Activated T-cell treated with anti-CD3 and anti-CD28 coated beads, Interleukin-2, amount 50 U/mL, for 24 hours (primary cell): Measurements from ENCODE around the gene INPP5A.
A peak's percentile ranks its signal among the peaks of the same experiment; 100 is the strongest.

Experiments used
- DNase-seq: peaks from one replicate; pipeline ENCODE4 v3.0.0-alpha.2; 2020
- H3K27ac Mint-ChIP-seq: 2 replicates; pipeline ENCODE4 v1.8.0; 2020; ENCODE audit warnings: mild to moderate bottlenecking, mixed read lengths
- H3K27me3 Mint-ChIP-seq: 2 replicates; pipeline ENCODE4 v1.8.0; 2020; ENCODE audit warnings: mixed read lengths
- H3K36me3 Mint-ChIP-seq: 2 replicates; pipeline ENCODE4 v1.8.0; 2020; ENCODE audit warnings: low read depth, mixed read lengths
- H3K4me1 Mint-ChIP-seq: 2 replicates; pipeline ENCODE4 v1.8.0; 2020; ENCODE audit warnings: low read depth, mixed read lengths
- H3K4me3 Mint-ChIP-seq: 2 replicates; pipeline ENCODE4 v1.8.0; 2020; ENCODE audit warnings: mild to moderate bottlenecking, moderate library complexity, mixed read lengths
- H3K9me3 Mint-ChIP-seq: 2 replicates; pipeline ENCODE4 v1.8.0; 2020; ENCODE audit warnings: mixed read lengths

The INPP5A gene

DNA sequence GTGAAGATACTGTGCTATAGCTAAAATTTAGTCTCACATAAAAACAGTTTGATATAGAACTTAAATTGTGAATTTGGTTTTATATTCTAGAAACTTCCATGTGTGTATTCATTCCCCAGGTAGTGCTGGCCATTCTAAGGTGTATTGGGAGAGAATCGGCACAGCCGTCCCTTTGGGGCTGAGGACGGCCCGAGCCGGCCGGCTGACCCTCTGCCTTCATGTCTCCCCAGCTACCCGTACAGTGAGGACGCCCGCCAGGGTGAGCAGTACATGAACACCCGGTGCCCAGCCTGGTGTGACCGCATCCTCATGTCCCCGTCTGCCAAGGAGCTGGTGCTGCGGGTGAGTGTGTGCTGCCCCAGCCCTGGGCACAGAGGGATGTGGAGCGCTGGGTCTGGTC lies 239.9 kb downstream of the INPP5A start:
- Mint-ChIP-seq H3K27ac (no peak overlapping the region), H3K4me1 (no peaks in the 10 kb centered on the region), H3K36me3 (peaks cover 43% of the 10 kb centered on the region), H3K27me3 (no peaks in the 10 kb centered on the region), H3K4me3 (no peak overlapping the region), H3K9me3 (no peaks in the 10 kb centered on the region)
- DNase-seq, result no peak

GRCh38 chr10:132779549-132780294 lies 242.1 kb downstream of the INPP5A start:
- no peak overlapping the region for H3K4me3 Mint-ChIP-seq
- peaks cover 48% of the 10 kb centered on the region for H3K36me3 Mint-ChIP-seq
- peaks cover 4% of the 10 kb centered on the region for H3K4me1 Mint-ChIP-seq
- H3K9me3 Mint-ChIP-seq, result no peaks in the 10 kb centered on the region
- no peak for DNase-seq
- peaks cover 18% of the 10 kb centered on the region for H3K27me3 Mint-ChIP-seq
- H3K27ac Mint-ChIP-seq, result no peak overlapping the region

DNA sequence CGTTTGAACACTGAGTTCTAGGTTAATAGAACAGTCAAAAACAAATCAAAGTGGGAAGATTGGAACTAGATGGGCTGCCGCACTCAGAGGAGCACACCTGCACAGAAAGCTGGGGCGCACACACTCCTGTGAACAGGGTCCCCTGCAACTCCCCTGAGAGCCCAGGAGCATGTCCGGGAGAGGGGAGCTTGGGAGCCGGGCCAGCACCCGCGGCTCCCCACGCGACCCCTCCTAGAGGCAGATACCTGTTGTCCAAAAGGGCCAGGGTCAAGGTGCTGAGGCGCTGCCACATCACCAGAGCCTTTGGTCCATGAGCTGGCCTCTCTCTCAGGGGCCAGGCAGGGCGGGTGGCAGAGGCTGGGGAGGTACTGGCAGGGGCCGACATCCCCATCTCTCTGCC lies 242.8 kb downstream of the INPP5A start:
- Mint-ChIP-seq H3K9me3 (no peaks in the 10 kb centered on the region), H3K36me3 (peaks cover 48% of the 10 kb centered on the region), H3K4me1 (peaks cover 4% of the 10 kb centered on the region), H3K27ac (no peak overlapping the region), H3K4me3 (no peak overlapping the region), H3K27me3 (peaks cover 23% of the 10 kb centered on the region)
- no peak for DNase-seq

GRCh38 chr10:132781556-132781955 lies 244.0 kb downstream of the INPP5A start:
- Mint-ChIP-seq H3K36me3 (peaks cover 48% of the 10 kb centered on the region), H3K27me3 (peaks cover 27% of the 10 kb centered on the region), H3K27ac (no peak overlapping the region), H3K9me3 (no peaks in the 10 kb centered on the region), H3K4me1 (peaks cover 4% of the 10 kb centered on the region), H3K4me3 (no peak overlapping the region)
- DNase-seq, result no peak

- H3K9me3 Mint-ChIP-seq, result no peaks in the 10 kb centered on the region
- peak overlapping the region; percentile 73 for H3K27ac Mint-ChIP-seq
- no peak overlapping the region for H3K4me3 Mint-ChIP-seq
- H3K36me3 Mint-ChIP-seq, result peaks cover 37% of the 10 kb centered on the region
- H3K4me1 Mint-ChIP-seq, result peaks cover 4% of the 10 kb centered on the region
- peaks cover 33% of the 10 kb centered on the region for H3K27me3 Mint-ChIP-seq
- DNase-seq, result no peak
Observed at GRCh38 chr10:132783165-132783939, 245.8 kb downstream of the INPP5A start.

DNA sequence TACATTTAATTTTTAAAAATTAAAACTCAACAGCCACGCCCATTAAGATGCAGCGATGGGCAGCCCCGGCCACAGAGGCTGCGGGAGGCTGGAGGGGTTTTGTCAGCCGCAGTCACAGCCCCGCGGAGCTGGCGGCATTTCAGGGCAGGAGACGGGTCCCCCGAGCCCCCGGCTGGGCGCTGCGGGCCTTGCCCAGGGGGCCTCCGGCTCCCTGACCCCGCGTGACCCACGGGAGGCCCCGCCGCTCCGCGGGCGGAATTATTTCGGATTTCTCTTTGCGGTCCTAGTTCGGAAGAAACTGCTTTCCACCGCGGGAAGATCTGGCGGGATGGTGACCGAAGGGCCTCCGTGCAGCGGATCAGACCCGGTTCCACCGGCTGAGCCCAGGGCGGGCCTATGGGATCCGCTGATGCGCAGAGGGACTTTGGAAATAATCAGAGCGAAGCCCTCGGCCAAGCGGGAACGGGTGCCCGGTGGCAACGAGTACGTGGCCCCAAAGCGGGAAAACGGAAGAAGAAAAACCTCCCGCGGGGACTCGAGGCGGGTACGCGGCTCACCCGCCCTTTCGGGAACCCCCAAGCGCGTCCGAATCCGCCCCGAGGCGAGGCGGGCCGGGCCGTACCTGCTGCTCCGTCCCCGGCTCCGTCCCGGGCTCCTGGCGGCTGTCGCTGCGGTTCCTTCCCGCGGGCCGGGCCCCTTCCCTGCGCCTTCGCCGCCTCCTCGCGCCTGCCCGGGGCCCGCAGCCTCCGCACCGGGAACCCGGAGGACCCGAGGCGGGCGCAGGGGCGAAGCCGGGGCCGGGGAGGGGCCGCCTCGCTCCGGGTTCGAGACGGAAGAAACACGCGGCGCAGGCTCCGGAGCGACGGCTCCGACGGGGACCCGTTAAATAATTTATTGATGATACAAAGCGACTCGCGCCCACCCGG lies 246.6 kb downstream of the INPP5A start:
- Mint-ChIP-seq H3K4me3 (no peak overlapping the region), H3K4me1 (peaks cover 4% of the 10 kb centered on the region), H3K27me3 (peaks cover 40% of the 10 kb centered on the region), H3K36me3 (peaks cover 34% of the 10 kb centered on the region), H3K27ac (no peak overlapping the region), H3K9me3 (no peaks in the 10 kb centered on the region)
- no peak for DNase-seq

GRCh38 chr10:132784866-132785722 lies 247.5 kb downstream of the INPP5A start:
- peaks cover 27% of the 10 kb centered on the region for H3K36me3 Mint-ChIP-seq
- peaks cover 46% of the 10 kb centered on the region for H3K27me3 Mint-ChIP-seq
- peak; percentile 37 for DNase-seq
- H3K4me1 Mint-ChIP-seq, result peaks cover 4% of the 10 kb centered on the region
- no peaks in the 10 kb centered on the region for H3K9me3 Mint-ChIP-seq
- H3K4me3 Mint-ChIP-seq, result no peak overlapping the region
- H3K27ac Mint-ChIP-seq, result no peak overlapping the region

DNA sequence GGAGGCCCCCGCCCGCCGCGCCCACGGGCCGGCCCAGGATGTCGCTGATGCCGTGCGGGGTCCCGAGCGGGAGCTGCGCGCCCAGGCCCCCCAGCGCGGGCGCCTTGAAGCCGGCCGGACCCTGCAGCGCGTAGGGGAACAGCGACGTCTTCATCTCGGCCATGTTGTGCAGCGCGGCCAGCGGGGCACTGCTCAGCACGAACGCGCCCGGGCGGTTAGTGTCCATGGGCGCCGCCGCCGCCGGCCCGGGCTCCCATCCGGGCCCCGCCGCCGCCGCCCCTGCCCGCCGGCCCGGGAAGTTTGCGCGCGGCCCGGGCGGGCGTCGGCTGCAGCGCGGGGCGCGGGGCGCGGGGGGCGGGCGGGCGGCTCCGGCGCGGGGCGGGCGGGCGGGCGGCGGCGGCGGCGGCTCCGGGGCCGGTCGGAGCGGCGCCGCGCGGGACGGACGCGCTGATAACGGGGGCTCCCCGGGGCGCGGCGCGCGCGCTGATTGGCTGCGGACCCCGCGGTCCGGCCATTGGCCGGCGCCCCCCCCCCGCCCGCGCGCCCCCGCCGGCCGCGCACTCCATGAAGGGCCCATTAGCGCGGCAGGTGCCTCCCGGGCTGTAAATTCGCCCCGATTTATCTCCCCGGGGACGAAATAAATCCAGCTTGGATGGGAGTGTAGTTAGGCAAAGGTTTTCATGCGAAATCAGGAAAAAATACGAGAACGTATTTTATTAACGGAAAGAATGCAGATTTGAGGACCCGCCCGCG lies 248.3 kb downstream of the INPP5A start, which contains the start of gene NKX6-2:
Gene NKX6-2, minus strand, starts transcription at position 425 of the 753 bp plus-strand sequence. Its CDS starts 199 bp downstream, at position 226.
- H3K27me3 Mint-ChIP-seq, result peaks cover 50% of the 10 kb centered on the region
- H3K27ac Mint-ChIP-seq, result no peak within 1 kb of the TSS
- no peaks in the 10 kb centered on the region for H3K9me3 Mint-ChIP-seq
- peaks cover 25% of the 10 kb centered on the region for H3K36me3 Mint-ChIP-seq
- H3K4me3 Mint-ChIP-seq, result no peak within 1 kb of the TSS
- no peak for DNase-seq
- peaks cover 4% of the 10 kb centered on the region for H3K4me1 Mint-ChIP-seq

DNA sequence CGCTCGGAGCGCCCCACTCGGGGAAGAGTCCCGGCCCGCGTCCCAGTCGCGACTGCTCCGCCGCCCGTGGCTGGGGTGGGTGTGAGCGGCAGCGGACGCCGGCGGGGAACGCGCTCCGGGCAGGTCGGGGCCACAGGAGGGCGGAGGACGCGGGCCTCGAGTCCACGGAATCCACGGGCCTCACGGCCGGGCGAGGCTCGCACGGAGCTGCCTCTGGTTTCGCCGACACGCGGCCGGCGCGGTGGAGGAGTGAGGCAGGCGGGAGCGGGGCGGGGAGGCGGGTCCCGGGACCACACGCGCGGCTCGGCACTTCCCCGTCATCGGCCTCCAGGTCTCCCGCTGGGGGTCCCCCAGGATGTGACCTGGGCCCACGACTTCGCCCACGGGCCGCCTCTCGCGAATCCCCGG lies 248.9 kb downstream of the INPP5A start:
- no peaks in the 10 kb centered on the region for H3K9me3 Mint-ChIP-seq
- H3K4me3 Mint-ChIP-seq, result no peak overlapping the region
- peaks cover 51% of the 10 kb centered on the region for H3K27me3 Mint-ChIP-seq
- DNase-seq, result no peak
- H3K4me1 Mint-ChIP-seq, result peaks cover 4% of the 10 kb centered on the region
- no peak overlapping the region for H3K27ac Mint-ChIP-seq
- peaks cover 21% of the 10 kb centered on the region for H3K36me3 Mint-ChIP-seq

DNA sequence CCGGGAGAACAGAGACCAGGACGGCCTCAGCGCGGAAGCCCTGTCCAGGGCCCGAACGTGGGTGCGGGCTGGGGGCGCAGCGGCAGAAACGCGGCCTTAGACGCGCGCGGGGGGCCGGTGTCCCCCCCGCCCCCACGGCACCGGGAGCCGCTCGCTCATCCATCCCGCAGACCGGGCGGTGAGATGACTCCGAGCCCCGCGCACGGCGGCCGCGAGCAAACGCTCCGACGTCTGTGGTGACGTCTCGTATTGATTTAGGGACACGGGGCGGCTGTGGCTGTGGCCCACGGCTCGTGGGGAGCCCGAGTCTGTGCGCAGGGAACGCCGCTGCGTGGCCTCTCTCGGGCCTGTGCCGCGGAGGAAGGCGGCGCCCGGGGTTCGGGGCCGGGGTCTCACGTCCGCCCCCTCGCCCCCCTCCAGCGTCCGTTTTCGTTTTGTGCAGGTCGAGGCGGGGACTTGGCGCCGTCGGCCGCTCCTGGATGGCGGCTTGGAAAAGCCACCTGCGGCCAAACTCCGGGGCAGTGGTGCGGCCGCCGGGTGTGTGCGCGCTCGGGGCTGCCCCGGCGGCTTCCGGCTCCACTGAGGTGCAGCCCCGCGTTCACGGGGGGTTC lies 249.4 kb downstream of the INPP5A start:
- Mint-ChIP-seq H3K4me3 (no peak overlapping the region), H3K27me3 (peaks cover 51% of the 10 kb centered on the region), H3K36me3 (peaks cover 16% of the 10 kb centered on the region), H3K27ac (no peak overlapping the region), H3K4me1 (peaks cover 4% of the 10 kb centered on the region), H3K9me3 (no peaks in the 10 kb centered on the region)
- DNase-seq, result no peak

GRCh38 chr10:132787495-132788179 lies 250.1 kb downstream of the INPP5A start:
- Mint-ChIP-seq H3K9me3 (no peaks in the 10 kb centered on the region), H3K36me3 (peaks cover 10% of the 10 kb centered on the region), H3K27me3 (peaks cover 50% of the 10 kb centered on the region), H3K4me1 (peaks cover 4% of the 10 kb centered on the region), H3K27ac (no peak overlapping the region), H3K4me3 (no peak overlapping the region)
- DNase-seq, result no peak

- Mint-ChIP-seq H3K9me3 (no peaks in the 10 kb centered on the region), H3K4me3 (no peak overlapping the region), H3K27me3 (peaks cover 43% of the 10 kb centered on the region)
Observed at GRCh38 chr10:132788180-132788830, 250.7 kb downstream of the INPP5A start.

More at GRCh38 chr10:132788180-132788830, 250.7 kb downstream of the INPP5A start:
- Mint-ChIP-seq H3K4me1 (peaks cover 4% of the 10 kb centered on the region), H3K27ac (no peak overlapping the region), H3K36me3 (peaks cover 3% of the 10 kb centered on the region)
- DNase-seq, result no peak
